GM10266 (cell line): Measurements from ENCODE around the gene ACKR4.
A peak's percentile ranks its signal among the peaks of the same experiment; 100 is the strongest.

Experiments
- DNase-seq: peaks from one replicate; pipeline ENCODE4 v3.0.0; 2012; ENCODE audit errors: extremely low spot score
- TF ChIP-seq, protein P1 (sequence below): IDR thresholded peaks from 2 replicates; pipeline ENCODE4 v1.5.1; 2012; ENCODE audit warnings: mild to moderate bottlenecking, low read depth; ENCODE audit not compliant: control insufficient read depth, insufficient read depth; ENCODE audit errors: missing control alignments

The ACKR4 gene

DNA sequence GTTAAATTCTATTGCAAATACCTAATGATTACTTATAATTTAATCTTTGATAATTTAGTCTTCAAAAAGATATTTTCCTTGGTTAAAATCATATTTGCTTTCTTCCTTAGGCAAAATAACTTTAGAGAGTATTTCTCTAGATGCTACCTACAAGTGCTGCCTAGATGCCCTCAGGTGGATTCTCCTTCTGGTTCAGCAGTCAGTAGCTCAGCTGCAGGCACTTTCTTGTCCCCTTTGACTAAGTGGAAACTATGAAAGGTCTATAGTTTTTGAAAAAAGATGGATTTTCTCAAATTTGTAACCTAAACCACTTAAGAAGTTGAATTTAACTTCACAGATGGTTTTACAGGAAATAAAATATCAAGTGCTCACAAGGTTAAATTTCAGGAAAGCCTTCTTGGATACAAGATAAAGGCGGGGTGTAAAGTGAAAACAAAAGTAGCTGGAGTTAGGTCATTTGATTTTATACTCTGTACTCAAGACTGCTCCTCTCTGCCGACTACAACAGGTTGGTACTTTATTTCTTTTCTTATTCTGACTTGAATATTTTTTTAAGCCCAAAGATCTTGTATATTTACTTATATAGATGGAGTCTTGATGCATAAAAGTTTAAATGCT lies at the start of gene ACKR4:
ACKR4 (plus strand) TSS at position 455 of the 618 bp plus-strand sequence. CDS start 3,128 bp downstream, outside the sequence.
- no peak for DNase-seq
- TF ChIP-seq, protein P1, sequence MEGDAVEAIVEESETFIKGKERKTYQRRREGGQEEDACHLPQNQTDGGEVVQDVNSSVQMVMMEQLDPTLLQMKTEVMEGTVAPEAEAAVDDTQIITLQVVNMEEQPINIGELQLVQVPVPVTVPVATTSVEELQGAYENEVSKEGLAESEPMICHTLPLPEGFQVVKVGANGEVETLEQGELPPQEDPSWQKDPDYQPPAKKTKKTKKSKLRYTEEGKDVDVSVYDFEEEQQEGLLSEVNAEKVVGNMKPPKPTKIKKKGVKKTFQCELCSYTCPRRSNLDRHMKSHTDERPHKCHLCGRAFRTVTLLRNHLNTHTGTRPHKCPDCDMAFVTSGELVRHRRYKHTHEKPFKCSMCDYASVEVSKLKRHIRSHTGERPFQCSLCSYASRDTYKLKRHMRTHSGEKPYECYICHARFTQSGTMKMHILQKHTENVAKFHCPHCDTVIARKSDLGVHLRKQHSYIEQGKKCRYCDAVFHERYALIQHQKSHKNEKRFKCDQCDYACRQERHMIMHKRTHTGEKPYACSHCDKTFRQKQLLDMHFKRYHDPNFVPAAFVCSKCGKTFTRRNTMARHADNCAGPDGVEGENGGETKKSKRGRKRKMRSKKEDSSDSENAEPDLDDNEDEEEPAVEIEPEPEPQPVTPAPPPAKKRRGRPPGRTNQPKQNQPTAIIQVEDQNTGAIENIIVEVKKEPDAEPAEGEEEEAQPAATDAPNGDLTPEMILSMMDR = no peak

DNA sequence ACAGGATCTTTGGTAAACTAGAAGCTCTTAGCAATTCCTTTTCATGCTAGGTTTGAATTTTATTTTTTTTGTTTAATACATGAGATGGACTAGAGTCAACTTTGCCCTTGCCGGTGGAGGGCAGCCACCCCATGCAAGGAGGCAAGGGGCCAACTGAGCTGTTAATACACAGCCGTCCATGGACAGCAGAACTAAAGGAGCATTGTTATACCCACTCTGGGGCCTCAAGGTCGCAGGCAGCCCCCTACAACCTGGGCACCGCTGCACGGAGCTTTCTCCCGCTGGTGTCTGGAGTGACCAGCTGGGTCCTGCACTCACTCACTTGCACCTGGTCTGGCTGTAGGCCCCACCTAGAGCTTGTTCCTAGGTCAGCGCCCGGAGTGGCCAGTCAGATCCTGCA lies 47.9 kb upstream of the ACKR4 start:
- DNase-seq = no peak
- TF ChIP-seq, protein P1 = no peak

DNA sequence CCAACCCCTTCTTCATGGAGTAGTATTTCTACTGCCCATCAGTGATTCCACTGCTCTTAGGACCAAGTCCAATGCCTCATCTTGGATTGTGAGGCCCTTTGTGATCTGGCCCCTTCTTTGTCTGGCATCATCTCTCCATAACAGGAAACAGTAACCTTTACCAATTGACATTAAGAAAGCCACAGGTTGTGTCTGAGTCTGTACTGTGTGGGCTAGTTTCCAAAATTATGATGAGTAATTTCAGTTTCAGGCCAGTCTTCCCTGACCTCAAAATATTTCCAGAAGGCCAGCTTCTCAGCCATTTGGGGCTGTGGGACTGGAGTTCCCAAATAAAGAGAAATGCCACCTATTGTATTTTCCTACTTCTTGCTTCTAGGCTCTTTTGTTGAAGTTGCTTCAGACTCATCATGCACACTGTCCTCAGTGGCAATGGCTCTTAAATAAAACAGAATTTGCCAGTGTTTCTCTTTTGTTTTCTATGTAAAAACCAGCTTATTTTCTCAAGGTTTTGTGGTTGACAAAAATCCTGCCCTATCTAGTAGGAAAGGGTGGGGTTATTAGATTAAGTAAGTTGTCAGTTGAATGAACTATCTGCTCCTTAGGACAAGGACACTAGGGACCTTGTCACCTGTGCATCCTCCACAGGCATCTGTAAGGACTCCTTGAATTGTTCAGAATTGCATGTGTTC lies 47.0 kb upstream of the ACKR4 start:
- DNase-seq = peak; percentile 11
- TF ChIP-seq, protein P1 = no peak

DNA sequence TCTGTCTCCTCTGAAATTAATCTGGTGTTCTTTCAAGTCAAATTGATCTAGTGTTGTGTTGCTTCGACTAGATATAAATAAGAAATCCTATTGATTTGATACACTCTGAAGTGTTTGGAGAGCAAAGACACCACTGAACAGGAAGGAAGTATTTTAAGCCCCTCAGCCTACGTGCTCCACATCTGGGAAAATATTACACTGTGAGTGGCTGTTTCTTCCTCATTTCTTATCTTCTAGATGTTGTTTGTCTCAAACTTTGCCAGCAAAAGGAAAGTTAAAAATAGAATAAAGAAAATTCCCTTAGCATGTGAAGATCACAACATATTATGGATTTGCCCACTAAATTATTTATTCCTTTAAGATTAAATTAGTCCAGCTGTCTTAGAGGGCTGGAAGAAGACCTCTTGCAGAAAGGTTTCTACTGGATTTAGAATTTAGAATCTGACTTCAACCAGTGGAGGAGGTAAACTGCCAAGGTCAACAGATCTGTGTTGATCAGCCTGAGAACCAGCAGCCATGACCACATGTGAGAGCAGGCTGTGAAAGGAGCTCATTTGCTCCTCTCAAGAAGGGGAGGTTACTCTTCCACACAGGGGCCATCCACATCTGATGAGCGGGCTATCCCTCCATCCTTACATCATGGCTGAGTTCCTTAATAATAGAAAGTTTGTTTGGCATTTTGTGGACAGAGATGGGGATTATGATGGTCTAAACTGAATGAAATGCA lies 46.3 kb upstream of the ACKR4 start:
- TF ChIP-seq, protein P1 = no peak
- no peak for DNase-seq

DNA sequence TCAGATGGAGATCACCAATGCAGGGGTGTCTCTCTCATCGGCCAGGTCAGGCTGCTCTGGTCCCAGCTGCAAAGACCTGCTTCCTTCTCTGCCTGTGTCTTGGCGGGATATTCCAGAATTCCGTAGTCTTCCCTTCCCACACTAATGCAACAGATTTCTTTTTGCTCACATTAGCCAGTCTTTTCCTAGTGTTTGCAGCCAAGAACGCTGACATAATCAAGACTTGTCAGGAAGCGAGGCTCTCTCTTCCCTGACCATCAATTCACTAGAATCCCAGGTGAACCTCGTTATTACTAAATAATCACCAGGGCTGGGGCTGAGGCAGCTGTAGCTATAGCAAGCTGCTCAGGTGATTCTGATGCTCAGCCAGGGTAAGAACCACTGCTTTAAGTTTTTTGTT lies 43.2 kb upstream of the ACKR4 start:
- TF ChIP-seq, protein P1 = no peak
- no peak for DNase-seq

DNA sequence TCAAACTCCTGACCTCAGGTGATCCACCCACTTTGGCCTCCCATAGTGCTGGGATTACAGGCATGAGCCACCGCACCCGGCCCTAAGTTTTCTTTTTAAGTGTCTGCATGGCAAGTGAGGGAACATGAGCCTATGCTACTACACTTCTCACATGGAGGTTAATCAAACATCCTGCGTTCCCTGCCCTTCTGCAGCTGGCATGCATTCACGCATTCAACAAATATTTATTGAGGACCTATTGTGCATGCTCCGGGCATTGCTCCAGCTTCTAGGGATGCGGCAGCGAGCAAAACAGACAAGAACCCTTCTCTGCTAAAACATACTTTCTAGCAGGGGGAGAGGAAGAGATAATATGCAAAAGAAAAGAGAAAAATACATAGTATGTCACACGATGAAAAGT lies 42.6 kb upstream of the ACKR4 start:
- no peak for DNase-seq
- TF ChIP-seq, protein P1 = no peak
